ENCODE results near the gene CYP4F8.
"Not testable (repeated sequence)": the region's sequence is repeated elsewhere in the genome, so short reads cannot be mapped to it uniquely, and the experiment has no call there.

CYP4F8 gene

DNA sequence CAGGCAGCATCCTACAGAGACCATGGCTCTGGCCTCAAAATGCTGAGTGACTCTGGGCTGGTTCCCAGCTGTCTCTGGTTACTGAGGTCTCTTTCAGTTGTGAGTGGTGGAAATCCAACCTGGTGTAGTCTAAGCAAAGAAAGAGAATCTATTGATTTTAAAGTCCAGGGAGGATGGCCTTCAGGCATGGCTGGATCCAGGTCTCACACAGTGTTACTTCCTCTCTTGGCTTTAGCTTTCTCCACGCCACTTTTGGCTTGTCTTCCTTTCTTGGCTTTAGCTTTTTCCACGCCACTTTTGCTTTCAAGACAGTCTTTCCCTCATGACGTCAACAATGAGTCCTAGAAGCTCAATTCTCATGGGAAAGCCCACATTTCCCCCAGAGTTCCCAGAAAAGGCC is 29.8 kb downstream of the CYP4F8 start:
- DNase-seq = no peak

DNA sequence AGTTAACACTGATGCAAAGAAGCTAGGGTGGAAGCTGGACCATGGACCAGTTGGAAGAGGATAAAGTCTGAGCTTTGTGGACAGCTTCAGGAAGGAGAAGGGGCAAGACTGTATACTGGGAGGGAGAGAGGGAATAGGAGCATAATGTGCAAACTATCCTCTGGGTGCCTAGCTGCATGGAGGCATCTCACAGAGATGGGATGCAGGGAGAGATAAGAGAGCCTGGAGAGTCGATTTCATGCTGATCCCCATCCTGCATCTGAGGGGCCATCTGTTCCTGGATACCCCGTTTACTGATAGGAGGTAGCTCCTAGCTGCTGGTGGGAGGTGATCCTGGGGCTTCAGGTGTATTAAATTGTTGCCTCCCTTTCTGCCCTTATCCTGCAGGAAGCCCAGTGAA is 34.5 kb downstream of the CYP4F8 start:
- DNase-seq = no peak

DNA sequence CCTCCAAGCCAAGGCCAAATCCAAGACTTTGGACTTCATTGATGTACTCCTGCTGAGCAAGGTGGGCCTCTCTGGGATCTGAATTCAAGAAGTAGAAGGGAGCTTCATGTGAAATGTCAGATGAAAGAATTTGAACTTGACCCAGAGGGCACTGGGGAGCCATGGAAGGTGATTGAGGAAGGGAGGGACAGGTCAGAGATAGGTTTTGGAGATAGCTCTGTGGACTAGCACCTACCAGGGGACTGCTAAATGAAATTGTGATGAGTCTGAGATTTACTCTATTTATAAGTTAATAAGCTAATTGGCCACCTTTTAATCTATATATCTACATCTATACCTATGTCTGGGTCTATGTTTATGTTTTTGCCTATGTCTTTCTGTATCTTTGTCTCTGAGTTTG is 35.1 kb downstream of the CYP4F8 start:
- DNase-seq = not testable (repeated sequence)

GRCh38 chr19:15651791-15652190 is 36.8 kb downstream of the CYP4F8 start:
- DNase-seq = no peak

GRCh38 chr19:15652559-15653278 is 37.7 kb downstream of the CYP4F8 start:
- no peak for DNase-seq

- no peak for DNase-seq
Observed at GRCh38 chr19:15656467-15656866, 41.4 kb downstream of the CYP4F8 start.

- no peak for DNase-seq
Observed at GRCh38 chr19:15663247-15663646, 48.2 kb downstream of the CYP4F8 start.

DNA sequence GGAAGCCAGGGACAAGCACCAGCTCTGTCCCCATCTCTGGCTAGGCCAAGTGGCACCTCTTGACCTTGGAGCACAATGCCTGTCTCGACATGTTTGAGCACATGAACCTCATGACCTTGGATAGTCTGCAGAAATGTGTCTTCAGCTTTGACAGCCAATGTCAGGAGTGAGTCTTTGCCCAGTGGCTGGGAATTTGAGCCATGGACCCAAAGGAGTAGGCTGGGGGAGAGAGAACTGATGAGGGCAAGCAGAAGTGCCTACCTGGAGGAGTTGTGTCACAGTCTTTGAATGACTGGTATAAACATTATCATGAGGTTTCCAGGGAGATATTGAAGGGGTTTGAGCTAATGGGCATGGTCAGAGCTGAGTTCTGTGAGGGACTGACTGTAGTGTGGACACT is 51.2 kb downstream of the CYP4F8 start:
- no peak for DNase-seq

DNA sequence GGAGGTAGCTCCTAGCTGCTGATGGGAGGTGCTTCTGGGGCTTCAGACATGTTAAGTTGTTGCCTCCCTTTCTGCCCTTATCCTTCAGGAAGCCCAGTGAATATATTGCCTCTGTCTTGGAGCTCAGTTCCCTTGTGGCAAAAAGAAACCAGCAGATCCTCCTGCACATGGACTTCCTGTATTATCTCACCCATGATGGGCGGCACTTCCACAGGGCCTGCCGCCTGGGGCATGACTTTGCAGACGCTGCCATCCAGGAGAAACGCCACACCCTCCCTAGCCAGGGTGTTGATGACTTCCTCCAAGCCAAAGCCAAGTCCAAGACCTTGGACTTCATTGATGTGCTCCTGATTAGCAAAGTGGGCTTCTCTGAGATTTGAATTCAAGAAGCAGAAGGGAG is 51.9 kb downstream of the CYP4F8 start:
- no peak for DNase-seq

- DNase-seq = no peak
Observed at GRCh38 chr19:15669440-15669839, 54.4 kb downstream of the CYP4F8 start.

- DNase-seq = no peak
Observed at GRCh38 chr19:15669891-15670290, 54.9 kb downstream of the CYP4F8 start.

DNA sequence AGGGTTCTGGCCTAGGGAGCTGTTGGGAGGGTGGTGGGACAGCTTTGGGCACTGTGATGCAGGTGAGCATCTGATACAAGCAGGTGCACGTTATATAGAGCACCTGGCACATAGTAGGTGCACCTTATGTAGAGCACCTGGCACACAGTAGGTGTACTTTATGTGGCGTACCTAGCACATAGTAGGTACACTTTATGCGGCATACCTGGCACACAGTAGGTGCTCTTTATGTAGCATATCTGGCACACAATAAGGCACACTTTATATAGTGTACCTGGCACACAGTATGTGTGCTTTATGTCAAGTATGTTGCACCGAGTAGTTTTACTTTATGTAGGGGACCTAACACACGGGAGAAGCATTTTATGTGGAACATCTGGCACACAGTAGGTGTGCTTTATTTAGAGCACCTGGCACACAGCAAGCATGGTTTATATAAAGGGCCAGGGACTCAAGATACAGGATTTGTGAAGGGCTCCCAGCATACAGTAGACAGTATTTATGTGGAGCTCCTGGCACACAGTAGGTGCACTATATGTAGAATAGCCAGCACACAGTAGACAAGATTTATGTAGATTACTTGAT is 56.3 kb downstream of the CYP4F8 start:
- DNase-seq = no peak

GRCh38 chr19:15671891-15672579 is 57.0 kb downstream of the CYP4F8 start:
- DNase-seq = no peak

GRCh38 chr19:15672580-15673175 is 57.7 kb downstream of the CYP4F8 start, which contains the start of gene CYP4F12:
Gene CYP4F12 (plus strand): TSS chr19:15673087. CDS start chr19:15673530, 443 bp downstream.
- DNase-seq = no peak

DNA sequence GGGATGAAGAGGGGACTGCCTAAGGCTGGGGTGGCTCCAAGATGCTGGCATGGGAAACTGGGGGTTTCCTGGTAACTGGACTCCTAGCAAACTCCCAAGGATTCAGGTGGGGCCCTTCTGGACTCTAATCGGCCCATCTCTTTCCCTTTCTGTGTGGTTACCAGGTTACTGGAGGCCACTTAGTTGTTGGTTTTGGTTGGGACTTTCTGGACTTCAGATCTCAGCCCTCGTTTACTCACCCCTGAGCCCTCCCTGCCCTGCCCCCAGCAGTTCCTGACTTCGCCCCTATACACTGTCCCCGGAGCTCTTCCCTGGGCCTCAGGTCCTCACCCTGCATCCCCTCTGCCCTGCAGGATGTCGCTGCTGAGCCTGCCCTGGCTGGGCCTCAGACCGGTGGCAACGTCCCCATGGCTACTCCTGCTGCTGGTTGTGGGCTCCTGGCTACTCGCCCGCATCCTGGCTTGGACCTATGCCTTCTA is 58.2 kb downstream of the CYP4F8 start:
- DNase-seq = no peak

DNA sequence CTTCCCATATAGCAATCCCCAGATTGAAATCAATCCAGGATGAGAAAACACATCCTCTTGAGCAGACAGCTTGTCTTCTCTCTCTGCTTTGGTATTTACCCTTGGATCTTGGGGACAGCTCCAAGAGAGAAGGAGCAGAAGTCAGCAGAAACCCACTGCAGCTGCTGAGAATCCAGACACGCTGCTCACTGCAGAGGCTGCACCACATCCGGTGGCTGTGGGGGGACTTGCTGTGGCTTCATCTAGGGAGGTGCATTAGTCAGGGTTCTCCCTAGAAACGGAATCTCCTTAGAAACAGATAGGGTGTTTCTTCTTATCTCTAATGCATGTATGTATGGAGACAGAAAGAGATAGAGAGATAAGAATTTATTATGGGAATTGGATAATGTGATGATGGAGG is 60.5 kb downstream of the CYP4F8 start:
- no peak for DNase-seq

GRCh38 chr19:15679089-15679488 is 64.1 kb downstream of the CYP4F8 start:
- DNase-seq = no peak

- not testable (repeated sequence) for DNase-seq
Observed at GRCh38 chr19:15679865-15680264, 64.8 kb downstream of the CYP4F8 start.

All from fibroblast of skin of right quadriceps (primary cell).